Neuronal stem cell (in vitro differentiated cells): Measurements from ENCODE around the gene COA5.

Source experiments
- DNase-seq: peaks from one replicate; pipeline ENCODE4 v3.0.0-alpha.2; 2013; ENCODE audit warnings: low spot score
- H2AFZ ChIP-seq: one replicate; pipeline ENCODE4 v1.6.1; 2013; ENCODE audit warnings: mild to moderate bottlenecking, low read length, inconsistent platforms
- H2AK5ac ChIP-seq: 2 replicates; pipeline ENCODE4 v1.6.1; 2013; ENCODE audit warnings: low read depth, mild to moderate bottlenecking, inconsistent platforms, low read length, moderate library complexity, mixed read lengths
- H2BK120ac ChIP-seq: 2 replicates; pipeline ENCODE4 v1.6.1; 2013; ENCODE audit warnings: low read depth, mild to moderate bottlenecking, inconsistent platforms, low read length, moderate library complexity, mixed read lengths
- H2BK12ac ChIP-seq: one replicate; pipeline ENCODE4 v1.6.1; 2013; ENCODE audit warnings: low read length, inconsistent platforms
- H2BK15ac ChIP-seq: 2 replicates; pipeline ENCODE4 v1.6.1; 2013; ENCODE audit warnings: mild to moderate bottlenecking, low read length, inconsistent platforms, mixed read lengths
- H2BK5ac ChIP-seq: one replicate; pipeline ENCODE4 v1.6.1; 2013; ENCODE audit warnings: inconsistent platforms, mild to moderate bottlenecking, low read length, moderate library complexity
- H3K14ac ChIP-seq: one replicate; pipeline ENCODE4 v1.6.1; 2013; ENCODE audit warnings: low read length, inconsistent platforms
- H3K18ac ChIP-seq: 2 replicates; pipeline ENCODE4 v1.6.1; 2013; ENCODE audit warnings: low read length, inconsistent platforms
- H3K23ac ChIP-seq: 2 replicates; pipeline ENCODE4 v1.6.1; 2013; ENCODE audit warnings: low read depth, mild to moderate bottlenecking, mixed read lengths, low read length, inconsistent platforms; ENCODE audit not compliant: poor library complexity
- H3K27ac ChIP-seq: replicated peaks from 3 replicates; pipeline ENCODE4 v1.5.1; 2013; ENCODE audit warnings: low read length, inconsistent platforms
- H3K27me3 ChIP-seq, 3 experiments: 2 replicates each; pipeline ENCODE4 v1.6.1; 2013; ENCODE audit warnings: low read length in 3 of 3, mild to moderate bottlenecking in 2 of 3, inconsistent platforms in 1 of 3, low read depth in 1 of 3, mixed read lengths in 1 of 3, moderate library complexity in 1 of 3; ENCODE audit not compliant: control insufficient read depth in 3 of 3, insufficient read depth in 3 of 3
- H3K36me3 ChIP-seq, 2 donors: replicated peaks in 1 of 2; 2 replicates each; pipeline ENCODE4 v1.6.1; 2013; ENCODE audit warnings: low read length in 2 of 2; ENCODE audit not compliant: control insufficient read depth in 2 of 2, insufficient read depth in 2 of 2
- H3K4ac ChIP-seq: 2 replicates; pipeline ENCODE4 v1.6.1; 2013; ENCODE audit warnings: inconsistent platforms, mild to moderate bottlenecking, low read length, moderate library complexity
- H3K4me1 ChIP-seq, 2 donors: 1 replicate in 1 of 2; 2 replicates in 1 of 2; pipeline ENCODE4 v1.6.1; 2013; ENCODE audit warnings: low read length in 2 of 2, low read depth in 1 of 2; ENCODE audit not compliant: control insufficient read depth in 2 of 2, insufficient read depth in 1 of 2
- H3K4me2 ChIP-seq: one replicate; pipeline ENCODE4 v1.6.1; 2013; ENCODE audit warnings: mild to moderate bottlenecking, low read length, inconsistent platforms; ENCODE audit not compliant: insufficient read depth, poor library complexity, severe bottlenecking
- H3K4me3 ChIP-seq, 2 donors: 2 replicates each; pipeline ENCODE4 v1.5.1; 2013; ENCODE audit warnings: low read length in 2 of 2, mild to moderate bottlenecking in 2 of 2, inconsistent platforms in 1 of 2, moderate library complexity in 1 of 2
- H3K79me1 ChIP-seq: one replicate; pipeline ENCODE4 v1.6.1; 2013; ENCODE audit warnings: low read depth, mild to moderate bottlenecking, inconsistent platforms, low read length, moderate library complexity
- H3K9ac ChIP-seq: one replicate; pipeline ENCODE4 v1.6.1; 2013; ENCODE audit warnings: mild to moderate bottlenecking, low read depth, low read length, inconsistent platforms; ENCODE audit not compliant: poor library complexity
- H3K9me3 ChIP-seq, 2 donors: replicated peaks in 1 of 2; 2 replicates each; pipeline versions ENCODE3 to v1.6.1; 2013; ENCODE audit warnings: low read length in 2 of 2, mild to moderate bottlenecking in 2 of 2, inconsistent platforms in 1 of 2, low read depth in 1 of 2, mixed read lengths in 1 of 2, moderate library complexity in 1 of 2; ENCODE audit not compliant: control insufficient read depth in 2 of 2, insufficient read depth in 1 of 2
- H4K8ac ChIP-seq: one replicate; pipeline ENCODE4 v1.6.1; 2013; ENCODE audit warnings: low read depth, mild to moderate bottlenecking, inconsistent platforms, low read length, moderate library complexity
- H4K91ac ChIP-seq: one replicate; pipeline ENCODE4 v1.6.1; 2013; ENCODE audit warnings: low read length, low read depth, mild to moderate bottlenecking, inconsistent platforms; ENCODE audit not compliant: poor library complexity
- whole genome bisulfite sequencing, 2 donors: extraction: QIAGEN DNeasy Blood & Tissue Kit; methylation state at CpG; one replicate each; pipeline ENCODE4 v1.1.7; 2013; ENCODE audit warnings: missing lambda C conversion rate in 2 of 2, mixed read lengths in 1 of 2; ENCODE audit not compliant: insufficient read length in 2 of 2, insufficient replicate concordance in 1 of 2; ENCODE audit errors: extremely low coverage in 2 of 2; 5-methylcytosine and 5-hydroxymethylcytosine counted together

The COA5 gene

DNA sequence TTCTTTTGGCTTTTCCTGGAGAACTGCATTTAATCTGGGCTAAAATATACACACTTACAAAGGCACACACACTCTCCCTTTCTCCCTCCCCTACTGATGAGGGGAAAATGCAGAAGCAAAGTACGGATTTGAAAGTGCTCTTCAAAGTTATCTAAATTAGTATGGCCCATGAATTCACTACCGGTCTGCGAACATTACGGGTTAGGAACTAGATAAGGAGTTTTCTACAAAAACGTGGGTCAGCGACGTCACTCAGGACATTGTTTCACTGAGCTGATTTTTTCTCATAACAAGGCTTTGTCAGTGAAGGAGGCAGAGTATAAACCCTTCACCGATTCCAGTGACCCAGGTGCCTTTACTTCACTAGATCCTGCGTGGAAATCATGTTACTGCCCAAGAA, 47.3 kb downstream of the COA5 start:
- Histone ChIP-seq H3K9ac (no peak overlapping the region), H3K27ac (no peak overlapping the region), H3K4me2 (no peak overlapping the region), H2BK15ac (no peak overlapping the region), H3K23ac (no peak overlapping the region), H3K4me3 (no peak overlapping the region), H3K36me3 (peaks cover 17 to 87% of the 10 kb centered on the region in 2 donors), H2BK5ac (no peak overlapping the region), H3K4me1 (no peaks in the 10 kb centered on the region), H2BK12ac (no peak overlapping the region), H3K4ac (no peak overlapping the region), H4K8ac (no peak overlapping the region), H3K79me1 (no peaks in the 10 kb centered on the region), H3K9me3 (no peaks in the 10 kb centered on the region), H4K91ac (no peak overlapping the region), H3K27me3 (no peaks in the 10 kb centered on the region), H2AFZ (no peak overlapping the region), H2AK5ac (no peak overlapping the region), H3K18ac (no peak overlapping the region), H2BK120ac (no peak overlapping the region), H3K14ac (no peak overlapping the region)
- WGBS, 2 donors = no CpG with 5 or more reads among the region's 9 CpGs
- DNase-seq = no peak

DNA sequence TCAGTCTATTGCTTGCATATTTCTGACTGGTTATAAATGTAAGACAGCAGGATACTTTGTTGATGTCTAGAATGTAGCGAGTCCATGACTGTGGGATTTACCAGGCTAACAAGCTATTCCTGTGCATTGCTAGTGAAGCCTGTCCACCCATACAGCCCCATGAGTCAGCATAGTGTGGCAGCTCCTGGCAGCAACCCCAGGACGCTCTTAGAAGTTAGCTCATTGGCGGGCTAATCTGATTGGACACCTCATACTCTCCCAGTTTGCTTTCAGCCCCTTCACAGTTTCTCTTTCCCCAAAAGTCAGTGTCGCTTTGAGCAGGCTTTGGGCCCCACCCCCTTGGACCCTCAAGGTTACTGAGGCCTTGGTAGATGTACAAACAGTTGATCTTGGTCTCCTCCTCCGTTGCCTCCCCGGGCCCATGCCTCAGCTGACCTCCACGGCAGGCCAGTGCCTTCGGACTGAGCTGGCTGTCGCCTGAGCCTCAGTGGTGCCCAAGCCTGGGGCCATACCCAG, 48.0 kb downstream of the COA5 start:
- H3K4me1 ChIP-seq = no peaks in the 10 kb centered on the region
- no peak overlapping the region for H3K14ac ChIP-seq
- H3K9me3 ChIP-seq = no peaks in the 10 kb centered on the region
- H3K23ac ChIP-seq = peak overlapping the region; percentile 38
- no peak for DNase-seq
- H3K79me1 ChIP-seq = no peaks in the 10 kb centered on the region
- H2BK5ac ChIP-seq = no peak overlapping the region
- H3K4me2 ChIP-seq = no peak overlapping the region
- whole genome bisulfite sequencing, 2 donors = no CpG with 5 or more reads among the region's 9 CpGs
- H2BK15ac ChIP-seq = no peak overlapping the region
- H4K91ac ChIP-seq = no peak overlapping the region
- no peak overlapping the region for H3K27ac ChIP-seq
- H3K27me3 ChIP-seq = no peaks in the 10 kb centered on the region
- H2BK12ac ChIP-seq = no peak overlapping the region
- no peak overlapping the region for H3K18ac ChIP-seq
- no peak overlapping the region for H2AK5ac ChIP-seq
- H2AFZ ChIP-seq = no peak overlapping the region
- no peak overlapping the region for H3K4ac ChIP-seq
- H3K9ac ChIP-seq = no peak overlapping the region
- H2BK120ac ChIP-seq = peak overlapping the region; percentile 9
- H3K4me3 ChIP-seq = no peak overlapping the region
- peaks cover 19 to 87% of the 10 kb centered on the region in 2 donors for H3K36me3 ChIP-seq
- no peak overlapping the region for H4K8ac ChIP-seq

DNA sequence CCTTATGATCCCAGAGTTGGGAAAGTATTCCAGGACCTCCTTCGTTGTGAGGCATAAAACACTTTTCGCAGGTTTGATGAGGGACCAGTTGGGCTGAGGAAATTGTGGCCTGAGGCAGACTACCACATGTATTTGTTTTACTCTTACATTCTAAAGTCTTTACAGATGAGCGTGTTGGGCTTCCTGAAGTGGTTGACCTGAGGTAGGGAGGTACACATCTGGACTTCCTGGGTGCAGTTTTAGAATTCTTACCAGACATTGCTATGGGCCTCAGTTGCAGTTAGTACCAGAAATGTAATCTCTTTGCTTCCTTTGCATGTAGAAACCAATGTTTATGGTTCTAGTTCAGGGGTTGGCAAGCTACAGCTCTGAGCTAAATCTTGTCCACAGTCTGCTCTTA, 48.7 kb downstream of the COA5 start:
- Histone ChIP-seq H3K18ac (no peak overlapping the region), H3K36me3 (peaks cover 16 to 87% of the 10 kb centered on the region in 2 donors)

DNA sequence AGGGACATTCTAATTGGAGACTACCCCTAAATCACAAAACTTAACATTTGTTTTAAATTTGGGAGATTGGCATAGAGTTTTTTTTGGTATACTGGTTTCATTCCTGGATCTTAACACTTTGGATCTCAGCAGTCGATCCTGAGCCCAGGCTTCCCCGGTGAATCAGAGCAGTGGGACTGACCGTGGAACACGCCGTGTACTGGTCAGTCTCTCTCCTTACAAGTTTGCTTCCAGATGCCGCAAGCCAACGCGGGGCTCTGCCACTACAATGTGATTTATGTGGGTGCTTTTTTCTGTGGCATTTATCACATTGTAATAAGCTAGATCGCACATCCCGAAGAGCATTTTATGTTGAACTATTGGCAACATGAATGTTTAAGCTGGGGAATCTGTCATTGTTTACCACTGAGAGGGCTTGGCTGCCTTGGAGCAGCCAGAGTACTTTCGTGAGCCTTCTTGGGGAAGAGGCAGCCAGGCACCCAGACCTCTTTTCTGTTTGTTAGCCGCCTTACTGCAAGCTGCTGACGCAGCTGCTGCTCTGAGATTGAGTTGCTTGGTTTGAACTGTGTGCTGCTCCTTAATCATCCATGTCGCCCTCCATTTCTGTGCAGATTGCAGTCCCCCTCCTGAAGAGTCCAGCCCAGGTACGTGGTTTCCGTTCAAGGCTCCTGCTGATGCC, 49.3 kb downstream of the COA5 start:
- H3K23ac ChIP-seq = no peak overlapping the region
- no peak overlapping the region for H3K4ac ChIP-seq
- H3K4me2 ChIP-seq = no peak overlapping the region
- H2BK15ac ChIP-seq = no peak overlapping the region
- no peak overlapping the region for H3K18ac ChIP-seq
- no peaks in the 10 kb centered on the region for H3K79me1 ChIP-seq
- no peaks in the 10 kb centered on the region for H3K9me3 ChIP-seq
- no peak overlapping the region for H2BK120ac ChIP-seq
- H2BK5ac ChIP-seq = no peak overlapping the region
- H2AK5ac ChIP-seq = no peak overlapping the region
- no peak overlapping the region for H3K9ac ChIP-seq
- H2BK12ac ChIP-seq = no peak overlapping the region
- no peak for DNase-seq
- H3K4me3 ChIP-seq = no peak overlapping the region
- WGBS, 2 donors = no CpG with 5 or more reads among the region's 16 CpGs
- no peak overlapping the region for H4K91ac ChIP-seq
- no peaks in the 10 kb centered on the region for H3K27me3 ChIP-seq
- H3K4me1 ChIP-seq = no peaks in the 10 kb centered on the region
- H2AFZ ChIP-seq = no peak overlapping the region
- no peak overlapping the region for H3K14ac ChIP-seq
- H4K8ac ChIP-seq = no peak overlapping the region
- peaks cover 13 to 87% of the 10 kb centered on the region in 2 donors for H3K36me3 ChIP-seq
- H3K27ac ChIP-seq = no peak overlapping the region

More for the DNA sequence above, 48.7 kb downstream of the COA5 start:
- DNase-seq = no peak
- no CpG with 5 or more reads among the region's 3 CpGs for WGBS, 2 donors
- no peaks in the 10 kb centered on the region for H3K79me1 ChIP-seq
- no peak overlapping the region for H2BK12ac ChIP-seq
- H3K23ac ChIP-seq = no peak overlapping the region
- H3K14ac ChIP-seq = no peak overlapping the region
- no peak overlapping the region for H2AFZ ChIP-seq
- no peak overlapping the region for H3K4ac ChIP-seq
- H3K4me3 ChIP-seq = no peak overlapping the region
- H3K4me1 ChIP-seq = no peaks in the 10 kb centered on the region
- no peaks in the 10 kb centered on the region for H3K27me3 ChIP-seq
- H2BK15ac ChIP-seq = no peak overlapping the region
- no peak overlapping the region for H4K8ac ChIP-seq
- H2BK5ac ChIP-seq = no peak overlapping the region
- no peak overlapping the region for H2AK5ac ChIP-seq
- no peak overlapping the region for H3K4me2 ChIP-seq
- H3K9me3 ChIP-seq = no peaks in the 10 kb centered on the region
- H4K91ac ChIP-seq = no peak overlapping the region
- no peak overlapping the region for H3K9ac ChIP-seq
- H3K27ac ChIP-seq = no peak overlapping the region
- no peak overlapping the region for H2BK120ac ChIP-seq
